Gastroesophageal sphincter (tissue), 4 donors: ENCODE results near the gene HAPSTR1. TPM values are rescaled to one million over a fixed set of nuclear protein-coding genes. Genes with fewer than 3 reads are reported as not detected.

Source experiments
- ATAC-seq: fragments of 150-250 bp; one replicate; pipeline ENCODE4 v1.9.1; 2016; ENCODE audit warnings: mild to moderate bottlenecking, moderate library complexity
- H3K27ac ChIP-seq, 4 donors: fragments of 200-600 bp; sonication (generic) in 3 of 4; 1 replicate in 3 of 4; 2 replicates in 1 of 4; pipeline ENCODE4 v1.5.1; 2016 to 2019
- H3K27me3 ChIP-seq: fragments of 200-600 bp; sonication (generic); one replicate; pipeline ENCODE4 v1.5.1; 2019
- H3K36me3 ChIP-seq, 2 donors: fragments of 200-600 bp; sonication (generic); one replicate each; pipeline ENCODE4 v1.5.1; 2019; ENCODE audit warnings: control low read depth in 1 of 2
- H3K4me1 ChIP-seq, 3 donors: fragments of 200-600 bp; sonication (generic); 1 replicate in 2 of 3; 2 replicates in 1 of 3; pipeline ENCODE4 v1.5.1; 2016 to 2019; ENCODE audit warnings: control low read depth in 2 of 3
- H3K4me3 ChIP-seq, 2 donors: fragments of 200-600 bp; sonication (generic); one replicate each; pipeline ENCODE4 v1.5.1; 2019; ENCODE audit warnings: mild to moderate bottlenecking in 1 of 2, moderate library complexity in 1 of 2
- H3K9me3 ChIP-seq, 3 donors: fragments of 200-600 bp; sonication (generic); one replicate each; pipeline ENCODE4 v1.5.1; 2017 to 2019; ENCODE audit warnings: control low read depth in 2 of 3
- CTCF ChIP-seq, 4 experiments: fragments of 200-600 bp in 2 of 4; fragments of 450-650 bp in 2 of 4; sonication (generic) in 1 of 4; IDR thresholded peaks; one replicate each; pipeline ENCODE4 v1.5.1; 2017 to 2019; ENCODE audit warnings: antibody characterized with exemption in 4 of 4, mild to moderate bottlenecking in 2 of 4, moderate library complexity in 2 of 4
- EP300 ChIP-seq: sonication (generic); formaldehyde crosslinking; IDR thresholded peaks from one replicate; pipeline ENCODE4 v1.6.1; 2017; ENCODE audit warnings: antibody characterized with exemption, mild to moderate bottlenecking
- POLR2A ChIP-seq, 2 donors: fragments of 450-650 bp; IDR thresholded peaks; one replicate each; pipeline ENCODE4 v1.6.1; 2017; ENCODE audit warnings: antibody characterized with exemption in 2 of 2, mild to moderate bottlenecking in 2 of 2, moderate library complexity in 1 of 2
- POLR2AphosphoS5 ChIP-seq: sonication (generic); formaldehyde crosslinking; IDR thresholded peaks from one replicate; pipeline ENCODE4 v1.6.1; 2017; ENCODE audit warnings: antibody characterized with exemption
- WGBS, 2 donors: methylation state at CpG; one replicate each; pipeline ENCODE4 v1.1.5; 2018; ENCODE audit warnings: low coverage in 1 of 2; 5-methylcytosine and 5-hydroxymethylcytosine counted together
- total RNA-seq, 4 donors: library from RNA; depleted of rRNA; stranded (reverse); fragments of >200 nt; gene quantifications; one replicate each; pipeline ENCODE4 v1.1.0, GENCODE V29; 2016

The HAPSTR1 gene
- total RNA-seq, 4 donors from 2014 or later = 58.9 to 78.3 (median 64.7) TPM

GRCh38 chr16:9092282-9092977 lies 986 bp downstream of the HAPSTR1 start:
- peaks cover 0 to 10% of the 10 kb centered on the region in 2 donors for H3K36me3 ChIP-seq
- TF ChIP-seq CTCF (IDR thresholded peaks at IDR 0.05) (peak in 2 of 4 experiments; percentile 2 to 10), POLR2AphosphoS5 (no peak)
- H3K9me3 ChIP-seq = no peaks in the 10 kb centered on the region
- H3K4me3 ChIP-seq = peak overlapping the region; percentile 88 to 91
- WGBS, 2 donors = 0% methylated on average over 10 to 14 of the region's 64 CpGs
- ATAC-seq = no peak
- peak overlapping the region; percentile 96 to 100 (median 98) for H3K27ac ChIP-seq
- no peaks in the 10 kb centered on the region for H3K27me3 ChIP-seq
- peaks cover 4 to 59% (median 29%) of the 10 kb centered on the region in 3 donors for H3K4me1 ChIP-seq

- WGBS, 2 donors = 0% methylated on average over 1 of the region's 18 CpGs; no CpG with 5 or more reads in 1 of the 2 donors
- peaks cover 4 to 65% (median 34%) of the 10 kb centered on the region in 3 donors for H3K4me1 ChIP-seq
Observed at GRCh38 chr16:9092978-9093344, 1.5 kb downstream of the HAPSTR1 start.

GRCh38 chr16:9094011-9094846 lies 2.8 kb downstream of the HAPSTR1 start:
- Histone ChIP-seq H3K27ac (peak overlapping the region in 1 of 4 donors; percentile 98), H3K9me3 (no peaks in the 10 kb centered on the region), H3K4me1 (peaks cover 12 to 77% (median 47%) of the 10 kb centered on the region in 3 donors), H3K27me3 (no peaks in the 10 kb centered on the region), H3K4me3 (peak overlapping the region; percentile 88 to 91), H3K36me3 (peaks cover 0 to 17% of the 10 kb centered on the region in 2 donors)
- no peak for ATAC-seq
- TF ChIP-seq POLR2A (IDR thresholded peaks at IDR 0.05) = no peak
- TF ChIP-seq CTCF (IDR thresholded peaks at IDR 0.05) = no peak
- no peak for TF ChIP-seq EP300
- TF ChIP-seq POLR2AphosphoS5 = no peak
- WGBS, 2 donors = 31 to 32% methylated on average over 7 to 8 of the region's 8 CpGs

More at GRCh38 chr16:9092978-9093344, 1.5 kb downstream of the HAPSTR1 start:
- H3K27me3 ChIP-seq = no peaks in the 10 kb centered on the region
- H3K9me3 ChIP-seq = no peaks in the 10 kb centered on the region
- TF ChIP-seq POLR2AphosphoS5 = no peak
- TF ChIP-seq POLR2A (IDR thresholded peaks at IDR 0.05) = no peak
- no peak for TF ChIP-seq EP300
- TF ChIP-seq CTCF (IDR thresholded peaks at IDR 0.05) = no peak
- peak overlapping the region; percentile 88 to 91 for H3K4me3 ChIP-seq
- peak overlapping the region; percentile 96 to 100 (median 98) for H3K27ac ChIP-seq
- H3K36me3 ChIP-seq = peaks cover 0 to 15% of the 10 kb centered on the region in 2 donors
- ATAC-seq = no peak

GRCh38 chr16:9095171-9095570 lies 3.7 kb downstream of the HAPSTR1 start:
- Histone ChIP-seq H3K9me3 (no peaks in the 10 kb centered on the region), H3K36me3 (peaks cover 0 to 17% of the 10 kb centered on the region in 2 donors), H3K4me1 (peaks cover 12 to 82% (median 48%) of the 10 kb centered on the region in 3 donors), H3K27me3 (no peaks in the 10 kb centered on the region), H3K4me3 (peak overlapping the region in 1 of 2 donors; percentile 91), H3K27ac (no peak overlapping the region)
- ATAC-seq = no peak
- WGBS, 2 donors = 7% methylated on average over 1 of the region's 1 CpG
- TF ChIP-seq POLR2AphosphoS5 (no peak), CTCF (IDR thresholded peaks at IDR 0.05) (no peak), EP300 (no peak), POLR2A (IDR thresholded peaks at IDR 0.05) (no peak)
